ENCODE data around the gene ELAPOR1. TPM values are rescaled to one million over a fixed set of nuclear protein-coding genes. Genes with fewer than 3 reads are reported as not detected.

ELAPOR1 gene
- total RNA-seq, 1 donor from 2014 or later: 0.70 TPM

DNA sequence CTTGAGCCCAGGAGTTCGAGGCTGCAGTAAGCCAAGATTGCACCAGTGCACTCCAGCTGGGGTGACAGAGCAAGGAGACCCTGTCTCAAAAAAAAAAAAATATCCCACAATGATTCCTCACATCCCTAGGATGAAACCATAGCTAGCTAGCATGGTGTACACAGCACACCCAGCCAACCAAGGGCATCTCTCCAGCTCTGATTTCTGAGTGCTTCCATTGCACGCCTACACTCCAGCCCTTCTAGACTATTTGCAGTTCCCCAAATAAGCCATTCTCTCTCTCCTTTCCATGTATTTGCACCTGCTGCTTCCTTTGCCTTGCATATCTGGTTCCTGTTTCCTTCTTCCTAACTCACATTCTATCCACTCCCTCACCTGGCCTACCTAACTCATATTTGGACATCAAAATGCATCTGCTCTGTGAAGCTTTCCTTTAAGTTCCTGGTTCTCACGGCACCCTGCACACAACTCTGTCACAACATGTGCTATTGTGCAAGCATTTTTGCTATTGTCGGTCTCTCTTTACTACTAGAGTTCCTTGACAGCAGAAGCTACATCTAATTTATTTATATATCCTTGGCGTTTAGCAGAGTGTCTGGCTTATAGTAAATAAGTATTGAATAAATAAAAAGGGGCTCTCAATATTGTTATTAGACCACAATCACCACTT lies 2.4 kb upstream of the ELAPOR1 start:
- H3K36me3 Mint-ChIP-seq (ENCODE audit: low read depth): no peaks in the 10 kb centered on the region
- peaks cover 22% of the 10 kb centered on the region for H3K4me1 Mint-ChIP-seq
- no peak overlapping the region for H3K27ac Mint-ChIP-seq (ENCODE audit: unreplicated experiment)
- DNase-seq (ENCODE audit: low read depth, low spot score): no peak
- peak overlapping the region; percentile 21 for H3K4me3 Mint-ChIP-seq
- H3K27me3 Mint-ChIP-seq (ENCODE audit: low read depth): peaks cover 71% of the 10 kb centered on the region
- no peaks in the 10 kb centered on the region for H3K9me3 Mint-ChIP-seq
- TF ChIP-seq, protein P1, sequence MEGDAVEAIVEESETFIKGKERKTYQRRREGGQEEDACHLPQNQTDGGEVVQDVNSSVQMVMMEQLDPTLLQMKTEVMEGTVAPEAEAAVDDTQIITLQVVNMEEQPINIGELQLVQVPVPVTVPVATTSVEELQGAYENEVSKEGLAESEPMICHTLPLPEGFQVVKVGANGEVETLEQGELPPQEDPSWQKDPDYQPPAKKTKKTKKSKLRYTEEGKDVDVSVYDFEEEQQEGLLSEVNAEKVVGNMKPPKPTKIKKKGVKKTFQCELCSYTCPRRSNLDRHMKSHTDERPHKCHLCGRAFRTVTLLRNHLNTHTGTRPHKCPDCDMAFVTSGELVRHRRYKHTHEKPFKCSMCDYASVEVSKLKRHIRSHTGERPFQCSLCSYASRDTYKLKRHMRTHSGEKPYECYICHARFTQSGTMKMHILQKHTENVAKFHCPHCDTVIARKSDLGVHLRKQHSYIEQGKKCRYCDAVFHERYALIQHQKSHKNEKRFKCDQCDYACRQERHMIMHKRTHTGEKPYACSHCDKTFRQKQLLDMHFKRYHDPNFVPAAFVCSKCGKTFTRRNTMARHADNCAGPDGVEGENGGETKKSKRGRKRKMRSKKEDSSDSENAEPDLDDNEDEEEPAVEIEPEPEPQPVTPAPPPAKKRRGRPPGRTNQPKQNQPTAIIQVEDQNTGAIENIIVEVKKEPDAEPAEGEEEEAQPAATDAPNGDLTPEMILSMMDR (conservative IDR thresholded peaks at IDR 0.05): no peak

DNA sequence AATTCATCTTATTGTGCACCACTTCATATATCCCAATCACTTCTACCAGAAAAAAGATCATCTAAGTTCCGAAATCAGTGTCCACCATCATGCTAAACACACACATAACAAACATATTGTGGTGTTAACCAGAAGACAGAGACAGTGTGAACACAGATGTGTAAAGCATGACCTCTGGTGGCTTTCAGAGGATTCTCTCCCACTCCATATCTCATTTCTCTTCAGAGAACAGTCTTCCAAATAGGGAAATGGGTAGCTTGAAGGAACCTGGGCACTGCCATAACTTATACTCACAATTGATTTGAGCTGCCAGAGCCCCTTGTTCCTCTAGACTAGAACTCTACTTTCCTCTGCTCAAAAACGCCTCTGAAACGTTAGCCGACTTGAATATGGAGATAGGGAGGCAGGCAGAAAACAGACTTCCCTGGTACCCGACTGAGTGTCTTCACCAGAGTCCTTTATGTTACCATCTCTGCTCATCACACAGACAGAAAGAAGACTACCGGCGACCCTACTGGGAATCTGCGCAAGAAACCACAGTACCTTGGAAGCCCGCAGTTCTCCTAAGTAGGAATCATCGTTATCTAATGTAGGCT lies 1.8 kb upstream of the ELAPOR1 start:
- peak overlapping the region; percentile 85 for H3K27ac Mint-ChIP-seq (ENCODE audit: unreplicated experiment)
- H3K27me3 Mint-ChIP-seq (ENCODE audit: low read depth): peaks cover 77% of the 10 kb centered on the region
- TF ChIP-seq, protein P1 (conservative IDR thresholded peaks at IDR 0.05): no peak
- peak overlapping the region; percentile 82 for H3K4me3 Mint-ChIP-seq
- DNase-seq (ENCODE audit: low read depth, low spot score): peak; percentile 12
- peaks cover 22% of the 10 kb centered on the region for H3K4me1 Mint-ChIP-seq
- no peaks in the 10 kb centered on the region for H3K36me3 Mint-ChIP-seq (ENCODE audit: low read depth)
- H3K9me3 Mint-ChIP-seq: no peaks in the 10 kb centered on the region

DNA sequence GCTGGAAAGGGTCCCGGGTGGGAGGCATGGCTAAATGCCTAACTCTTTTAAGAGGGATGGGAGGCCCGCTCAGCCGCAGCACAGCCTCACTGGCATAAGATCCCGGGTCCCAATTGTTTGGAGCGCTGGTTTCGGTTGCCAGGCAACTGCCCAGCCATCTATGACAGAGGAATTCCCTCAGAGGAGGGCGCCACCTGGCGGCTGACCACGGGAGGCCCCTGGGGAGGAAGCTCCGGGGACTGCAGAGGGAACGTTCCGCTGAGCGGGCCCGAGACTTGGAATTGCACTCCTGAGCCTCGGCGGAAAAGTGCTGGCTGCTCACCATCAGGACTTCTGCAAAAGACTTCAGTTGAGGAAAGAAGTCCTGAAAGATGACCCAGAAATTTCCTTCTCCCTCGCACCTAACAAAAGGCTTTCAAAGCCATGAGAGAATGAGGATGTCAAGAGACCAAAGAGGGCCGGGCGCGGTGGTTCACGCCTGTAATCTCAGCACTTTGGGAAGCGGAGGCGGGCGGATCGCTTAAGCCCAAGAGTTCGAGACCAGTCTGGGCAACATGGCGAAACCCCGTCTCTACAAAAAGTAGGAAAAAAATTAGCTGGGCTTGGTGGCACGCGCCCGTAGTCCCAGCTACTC lies 1.1 kb upstream of the ELAPOR1 start:
- no peaks in the 10 kb centered on the region for H3K9me3 Mint-ChIP-seq
- TF ChIP-seq, protein P1 (conservative IDR thresholded peaks at IDR 0.05): peak; percentile 98

DNA sequence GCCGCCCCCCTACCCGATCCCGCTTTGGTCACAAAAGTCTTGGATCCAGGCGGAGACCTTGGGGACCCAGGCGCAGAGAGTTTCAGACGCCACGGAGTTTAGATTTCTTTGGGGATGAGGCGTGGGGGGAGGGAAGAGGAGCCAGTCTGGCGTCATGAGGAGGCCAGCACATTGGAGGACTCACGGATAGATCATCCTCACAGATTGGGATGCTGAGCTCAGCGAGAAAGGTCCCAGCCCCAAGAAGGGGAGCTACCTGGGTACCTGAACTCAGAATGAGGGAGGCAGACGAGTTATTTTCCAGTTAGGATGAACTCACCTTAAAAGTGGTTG lies 393 bp downstream of the ELAPOR1 start:
- Mint-ChIP-seq H3K36me3 (ENCODE audit: low read depth) (no peaks in the 10 kb centered on the region), H3K27ac (ENCODE audit: unreplicated experiment) (no peak overlapping the region), H3K27me3 (ENCODE audit: low read depth) (peaks cover 81% of the 10 kb centered on the region), H3K4me3 (peak overlapping the region; percentile 73), H3K4me1 (peaks cover 22% of the 10 kb centered on the region), H3K9me3 (no peaks in the 10 kb centered on the region)
- TF ChIP-seq, protein P1 (conservative IDR thresholded peaks at IDR 0.05): no peak
- no peak for DNase-seq (ENCODE audit: low read depth, low spot score)

More for the DNA sequence above, 1.1 kb upstream of the ELAPOR1 start:
- peak overlapping the region; percentile 85 for H3K27ac Mint-ChIP-seq (ENCODE audit: unreplicated experiment)
- H3K36me3 Mint-ChIP-seq (ENCODE audit: low read depth): no peaks in the 10 kb centered on the region
- peak; percentile 100 for DNase-seq (ENCODE audit: low read depth, low spot score)
- H3K4me1 Mint-ChIP-seq: peaks cover 22% of the 10 kb centered on the region
- H3K4me3 Mint-ChIP-seq: peak overlapping the region; percentile 82
- H3K27me3 Mint-ChIP-seq (ENCODE audit: low read depth): peaks cover 78% of the 10 kb centered on the region

DNA sequence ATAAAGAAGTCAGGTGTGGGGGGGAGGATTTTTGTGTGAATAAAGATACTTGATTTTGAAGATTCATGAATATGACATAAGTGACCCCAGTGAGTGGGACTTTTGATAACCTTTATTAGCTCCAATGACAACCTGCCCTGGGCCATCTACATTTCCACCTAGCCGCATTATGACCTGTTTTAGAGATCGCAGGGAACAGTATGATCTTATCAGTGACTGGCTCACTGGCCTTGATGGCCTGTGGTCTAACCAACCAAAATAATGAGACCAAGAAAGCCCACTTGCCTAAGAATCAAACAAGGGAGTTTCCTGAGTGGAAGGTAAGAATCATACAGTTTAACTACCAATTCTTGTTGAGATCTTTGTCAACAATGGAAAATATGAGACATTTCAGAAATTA lies 1.8 kb downstream of the ELAPOR1 start:
- no peak overlapping the region for H3K4me3 Mint-ChIP-seq
- no peaks in the 10 kb centered on the region for H3K9me3 Mint-ChIP-seq
- H3K4me1 Mint-ChIP-seq: peaks cover 22% of the 10 kb centered on the region
- no peak for DNase-seq (ENCODE audit: low read depth, low spot score)
- peaks cover 76% of the 10 kb centered on the region for H3K27me3 Mint-ChIP-seq (ENCODE audit: low read depth)
- H3K36me3 Mint-ChIP-seq (ENCODE audit: low read depth): no peaks in the 10 kb centered on the region
- TF ChIP-seq, protein P1 (conservative IDR thresholded peaks at IDR 0.05): no peak
- H3K27ac Mint-ChIP-seq (ENCODE audit: unreplicated experiment): no peak overlapping the region
